ENCODE results near the gene AIG1. TPM values are rescaled to one million over a fixed set of nuclear protein-coding genes. Genes with fewer than 3 reads are reported as not detected.

AIG1 gene
- total and polyA plus RNA-seq, 2 of the 13 experiments (the other 11 are each of a cell fraction or from before 2014, with no cell fraction given) = 115 to 197 TPM

- TF ChIP-seq LBX2 (CRISPR knock-in tag; IDR thresholded peaks at IDR 0.05; ENCODE audit: borderline replicate concordance) (no peak), HBP1 (CRISPR knock-in tag; IDR thresholded peaks at IDR 0.05; ENCODE audit: low read depth) (no peak), ZNF800 (CRISPR knock-in tag; IDR thresholded peaks at IDR 0.05) (no peak), ZNF816 (CRISPR knock-in tag; IDR thresholded peaks at IDR 0.05; ENCODE audit: borderline replicate concordance) (0 out of 2 replicates have a peak, but pooled peaks have one; percentile 30), DNMT3B (CRISPR knock-in tag; conservative IDR thresholded peaks at IDR 0.05) (no peak), ZNF569 (CRISPR knock-in tag; IDR thresholded peaks at IDR 0.05; ENCODE audit: borderline replicate concordance) (no peak), UBTF (CRISPR knock-in tag; IDR thresholded peaks at IDR 0.05) (no peak), ZNF362 (CRISPR knock-in tag; IDR thresholded peaks at IDR 0.05; ENCODE audit: borderline replicate concordance) (peak; percentile 64; the same call in 1 of the 2 replicates), HNRNPK (IDR thresholded peaks at IDR 0.05; ENCODE audit: low read depth, low read length, poor library complexity, severe bottlenecking) (no peak), CREM (IDR thresholded peaks at IDR 0.05) (peak; percentile 55), CREM (CRISPR knock-in tag; IDR thresholded peaks at IDR 0.05) (no peak), CHD2 (IDR thresholded peaks at IDR 0.05; ENCODE audit: low read depth, low read length) (no peak), NONO (IDR thresholded peaks at IDR 0.05) (no peak), NONO (CRISPR knock-in tag; conservative IDR thresholded peaks at IDR 0.05) (no peak), ZNF10 (CRISPR knock-in tag; IDR thresholded peaks at IDR 0.05; ENCODE audit: borderline replicate concordance, low read depth) (no peak), KLF13 (CRISPR knock-in tag; IDR thresholded peaks at IDR 0.05) (no peak), NFYC (CRISPR knock-in tag; IDR thresholded peaks at IDR 0.05) (no peak), KAT8 (CRISPR knock-in tag; IDR thresholded peaks at IDR 0.05) (peak; percentile 39; the same call in 1 of the 2 replicates), HMG20B (CRISPR knock-in tag; conservative IDR thresholded peaks at IDR 0.05) (0 out of 2 replicates have a peak, but pooled peaks have one; percentile 50), ZBTB43 (CRISPR knock-in tag; conservative IDR thresholded peaks at IDR 0.05) (0 out of 2 replicates have a peak, but pooled peaks have one; percentile 19), ZNF121 (CRISPR knock-in tag; IDR thresholded peaks at IDR 0.05) (no peak), RAD21 (CRISPR knock-in tag; IDR thresholded peaks at IDR 0.05) (no peak), ATF1 (CRISPR knock-in tag; IDR thresholded peaks at IDR 0.05) (peak; percentile 44; the same call in 1 of the 2 replicates)
Observed at GRCh38 chr6:143107440-143107839, 46.8 kb downstream of the AIG1 start (continued).

Measured in HepG2 (cell line).